ENCODE measurements around the gene KCND1.

GRCh38 chrX:48918301-48918642 lies 53.4 kb downstream of the KCND1 start:
- no peak for TF ChIP-seq CTCF (IDR thresholded peaks at IDR 0.05; ENCODE audit: insufficient read depth, low read depth, low read length)
- TF ChIP-seq EZH2 (IDR thresholded peaks at IDR 0.05; ENCODE audit: insufficient read depth, low read length), result no peak
